Cerebellar nuclear complex (tissue), 1 donor: ENCODE data around the gene TUBGCP2.
"Not testable (repeated sequence)": the region's sequence is repeated elsewhere in the genome, so short reads cannot be mapped to it uniquely, and the experiment has no call there.

Experiments used
- DNase-seq, 2 experiments: peaks; one replicate each; lab custom pipeline; 2025; lab: John Stamatoyannopoulos, UW

TUBGCP2 gene

GRCh38 chr10:133324857-133325260, 16.2 kb upstream of the TUBGCP2 start:
- no peak for DNase-seq

DNA sequence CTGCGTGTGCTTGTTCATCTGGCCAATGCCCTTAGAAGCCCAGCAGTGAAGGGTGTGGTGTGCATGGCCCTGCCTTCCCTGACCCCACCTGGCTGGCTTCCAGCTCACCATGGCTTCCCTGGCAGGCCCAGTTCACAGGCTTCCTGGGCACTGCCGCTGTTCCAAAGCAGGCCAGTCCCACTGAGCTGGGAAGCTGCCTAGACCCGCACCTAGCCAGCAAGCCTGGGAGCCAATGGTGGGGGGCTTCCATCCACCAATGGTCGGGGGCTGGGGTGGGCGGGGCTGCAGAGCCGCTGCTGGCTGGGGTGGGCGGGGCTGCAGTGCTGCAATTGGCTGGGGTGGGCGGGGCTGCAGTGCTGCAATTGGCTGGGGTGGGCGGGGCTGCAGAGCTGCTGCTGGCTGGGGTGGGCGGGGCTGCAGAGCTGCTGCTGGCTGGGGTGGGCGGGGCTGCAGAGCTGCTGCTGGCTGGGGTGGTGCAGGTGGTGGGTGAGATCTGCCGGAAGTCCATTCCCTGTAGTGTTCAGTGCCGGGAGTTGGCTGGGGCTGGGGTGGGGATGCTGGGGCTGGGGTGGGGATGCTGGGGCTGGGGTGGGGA, 15.6 kb upstream of the TUBGCP2 start:
- DNase-seq, result no peak

- not testable (repeated sequence) for DNase-seq
Observed at GRCh38 chr10:133322064-133322709, 13.5 kb upstream of the TUBGCP2 start.

DNA sequence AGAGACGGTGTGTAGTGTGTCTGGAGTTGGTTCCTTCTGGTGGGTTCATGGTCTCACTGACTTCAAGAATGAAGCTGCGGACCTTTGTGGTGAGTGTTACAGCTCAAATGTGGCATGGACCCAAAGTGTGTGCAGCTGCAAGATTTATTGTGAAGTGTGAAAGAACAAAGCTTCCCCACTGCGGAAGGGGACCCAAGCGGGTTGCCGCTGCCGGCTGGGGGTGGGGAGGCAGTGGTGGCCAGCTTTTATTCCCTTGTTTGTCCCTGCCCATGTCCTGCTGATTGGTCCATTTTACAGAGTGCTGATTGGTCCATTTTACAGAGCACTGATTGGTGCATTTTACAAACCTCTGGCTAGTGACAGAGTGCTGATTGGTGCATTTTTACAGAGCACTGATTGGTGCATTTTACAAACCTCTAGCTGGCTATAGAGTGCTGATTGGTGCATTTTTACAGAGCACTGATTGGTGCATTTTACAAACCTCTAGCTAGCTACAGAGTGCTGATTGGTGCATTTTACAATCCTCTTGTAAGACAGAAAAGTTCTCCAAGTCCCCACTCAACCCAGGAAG, 12.3 kb upstream of the TUBGCP2 start:
- not testable (repeated sequence) for DNase-seq

DNA sequence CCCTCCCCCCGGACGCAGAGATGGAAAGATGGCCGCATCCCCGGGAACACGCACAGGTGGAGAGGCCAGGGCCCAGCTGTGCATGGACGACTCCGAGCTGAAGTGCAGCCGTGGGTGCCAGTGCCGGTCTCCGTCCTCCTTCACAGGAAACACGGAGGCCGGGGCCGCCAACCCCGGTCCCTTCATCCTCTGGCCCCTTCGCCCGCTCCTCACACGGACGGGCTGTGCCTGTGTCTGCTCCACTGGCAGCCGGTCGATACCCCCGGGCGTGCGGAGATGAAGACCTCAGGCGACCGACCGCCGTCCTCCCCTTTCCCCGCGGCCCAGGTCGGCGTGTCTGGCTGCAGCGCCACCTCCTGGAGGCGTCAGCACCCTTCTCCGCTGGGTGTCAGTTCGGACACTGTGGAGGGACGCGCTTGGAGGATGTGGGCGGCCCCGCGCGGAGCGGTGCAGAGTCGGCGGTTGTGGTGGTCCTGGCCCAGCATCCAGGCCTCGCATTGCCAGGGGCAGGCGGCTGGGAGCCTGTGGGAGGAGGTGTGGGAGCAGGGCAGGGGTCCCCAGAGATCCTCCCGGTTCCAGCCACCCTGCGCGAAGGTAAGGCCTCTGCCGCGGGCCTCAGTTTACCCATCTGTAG, 9.9 kb upstream of the TUBGCP2 start:
- DNase-seq, result no peak

- DNase-seq, result no peak
Observed at GRCh38 chr10:133316732-133317131, 8.1 kb upstream of the TUBGCP2 start.

- DNase-seq, result no peak
Observed at GRCh38 chr10:133316266-133316665, 7.6 kb upstream of the TUBGCP2 start.

GRCh38 chr10:133315847-133316246, 7.2 kb upstream of the TUBGCP2 start:
- DNase-seq, result no peak

DNA sequence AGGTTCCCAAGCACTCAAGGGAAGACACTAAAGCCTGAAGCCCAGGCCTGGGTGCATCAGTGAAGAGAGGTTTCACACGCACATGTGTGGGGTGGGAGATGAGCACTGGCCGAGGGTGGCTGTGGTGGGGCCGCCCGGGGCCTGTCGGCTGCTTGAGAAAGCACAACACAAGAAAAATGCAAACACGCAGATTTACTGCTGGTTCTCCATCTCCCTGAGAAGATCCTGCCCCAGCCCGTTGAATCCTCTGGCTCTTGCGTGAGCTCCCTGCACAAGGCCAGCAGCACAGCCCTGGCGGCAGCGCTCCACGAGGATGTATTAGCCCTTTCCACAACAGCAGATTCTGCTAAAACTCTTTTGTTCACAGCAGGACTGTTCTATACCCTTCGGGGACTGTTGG, 6.2 kb upstream of the TUBGCP2 start:
- DNase-seq, result no peak

- no peak for DNase-seq
Observed at GRCh38 chr10:133313192-133313591, 4.5 kb upstream of the TUBGCP2 start.

GRCh38 chr10:133312769-133313145, 4.1 kb upstream of the TUBGCP2 start:
- DNase-seq, result no peak

GRCh38 chr10:133312016-133312768, 3.5 kb upstream of the TUBGCP2 start:
- no peak for DNase-seq

DNA sequence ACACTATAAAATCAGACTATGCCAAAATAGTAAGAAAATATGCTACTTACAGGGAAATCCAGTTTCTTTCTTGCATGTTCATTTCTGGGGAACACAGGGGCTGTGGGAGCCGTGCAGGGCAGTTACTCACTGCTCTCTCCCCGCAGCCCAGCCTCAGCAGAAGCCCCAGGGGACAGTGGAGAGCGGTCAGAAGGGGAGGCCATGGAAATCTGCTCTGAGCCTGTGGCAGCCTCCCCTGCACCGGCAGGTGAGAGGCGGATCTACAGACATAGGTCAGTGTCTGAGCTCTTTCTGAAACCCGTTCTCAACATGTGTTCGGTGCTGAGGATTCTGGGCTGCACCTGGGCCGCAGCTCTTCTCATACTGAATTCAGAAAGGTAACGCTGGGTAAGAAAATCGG, 2.9 kb upstream of the TUBGCP2 start:
- no peak for DNase-seq

GRCh38 chr10:133310789-133311188, 2.1 kb upstream of the TUBGCP2 start:
- DNase-seq, result no peak

- DNase-seq, result no peak
Observed at GRCh38 chr10:133310399-133310755, 1.7 kb upstream of the TUBGCP2 start.

DNA sequence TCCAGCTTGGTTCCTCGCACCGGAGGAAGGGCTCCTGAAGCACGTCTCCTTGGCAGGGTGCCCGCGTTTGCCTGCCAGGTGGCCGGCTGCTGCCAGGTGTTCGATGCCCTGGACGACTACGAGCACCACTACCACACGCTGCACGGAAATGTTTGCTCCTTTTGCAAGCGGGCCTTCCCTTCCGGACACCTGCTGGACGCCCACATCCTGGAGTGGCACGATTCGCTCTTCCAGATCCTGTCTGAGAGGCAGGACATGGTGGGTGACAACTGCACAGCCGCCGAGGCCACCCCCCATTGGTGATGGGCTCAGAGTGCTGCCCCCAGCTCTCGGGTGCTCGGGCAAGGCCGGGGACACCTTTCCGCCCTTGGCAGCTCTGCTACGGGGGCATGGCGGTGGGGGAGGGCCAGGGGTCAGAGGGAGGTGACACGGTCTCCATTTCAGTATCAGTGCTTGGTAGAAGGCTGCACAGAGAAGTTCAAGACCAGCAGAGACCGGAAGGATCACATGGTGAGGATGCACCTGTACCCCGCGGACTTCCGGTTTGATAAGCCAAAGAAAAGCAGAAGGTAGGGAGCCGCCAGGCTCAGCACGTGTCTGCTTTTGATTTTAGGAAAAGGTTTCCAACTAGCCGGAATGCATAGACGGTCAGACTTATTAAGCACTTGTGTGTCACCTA, 1.2 kb upstream of the TUBGCP2 start:
- DNase-seq, result no peak

DNA sequence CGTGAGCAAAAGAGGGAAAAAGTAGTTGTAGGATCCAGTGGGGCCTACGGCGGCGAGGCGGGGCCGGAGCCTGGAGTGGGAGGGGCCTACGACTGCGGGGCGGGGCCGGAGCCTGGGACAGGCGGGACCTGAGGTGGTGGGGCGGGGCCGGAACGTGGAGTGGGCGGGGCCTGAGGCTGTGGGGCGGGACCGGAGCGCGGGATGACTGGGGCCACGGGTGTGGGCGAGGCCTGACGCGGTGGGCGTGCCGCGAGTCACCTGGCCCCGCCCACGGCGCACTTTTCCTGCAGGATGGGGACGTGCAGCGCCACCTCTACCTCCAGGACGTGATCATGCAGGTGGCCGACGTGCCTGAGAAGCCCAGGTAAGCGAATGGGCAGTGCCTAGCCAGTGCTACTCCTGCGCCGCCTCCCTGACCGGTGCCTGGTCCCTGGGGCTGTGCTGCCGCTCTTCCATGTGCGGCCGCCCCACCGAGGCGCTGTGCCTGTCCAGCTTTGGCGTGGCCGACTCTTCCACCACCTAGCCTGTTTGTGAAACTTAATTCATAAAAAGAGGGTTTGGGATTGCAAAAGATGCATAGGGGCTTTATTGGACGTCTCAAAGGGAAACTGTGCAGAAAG, 538 bp upstream of the TUBGCP2 start:
- peak; percentile 23 to 61 for DNase-seq

DNA sequence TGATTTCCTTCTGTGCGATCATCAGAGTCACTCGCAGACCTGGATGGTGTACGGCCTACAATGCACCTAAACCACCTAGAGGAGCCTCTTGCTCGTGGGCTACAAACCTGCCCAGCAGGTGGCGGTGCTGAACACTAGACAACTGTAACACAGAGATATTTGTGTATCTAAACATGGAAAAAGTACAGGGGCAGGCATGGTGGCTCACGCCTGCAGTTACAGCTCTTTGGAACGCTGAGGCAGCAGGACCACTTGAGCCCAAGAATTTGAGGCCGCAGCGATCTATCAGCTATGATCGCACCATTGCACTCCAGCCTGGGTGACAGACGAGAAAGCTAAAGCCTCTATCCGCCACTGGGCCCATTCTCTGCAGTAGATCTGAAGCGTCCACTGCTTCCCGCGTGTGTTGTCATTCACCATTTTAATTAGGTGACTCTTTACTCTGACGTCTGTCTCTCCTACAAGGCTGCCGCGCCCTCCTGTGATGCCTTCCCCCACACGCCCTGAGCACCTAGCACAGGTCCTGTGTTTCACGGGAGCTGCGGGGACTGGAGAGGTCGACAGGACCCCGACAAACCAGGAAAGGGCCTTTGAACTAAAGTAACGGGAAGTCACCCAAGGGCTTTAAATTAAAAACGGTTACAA, 774 bp downstream of the TUBGCP2 start:
- DNase-seq, result no peak

- no peak for DNase-seq
Observed at GRCh38 chr10:133306941-133307379, 1.7 kb downstream of the TUBGCP2 start.

- no peak for DNase-seq
Observed at GRCh38 chr10:133306097-133306476, 2.6 kb downstream of the TUBGCP2 start.

DNA sequence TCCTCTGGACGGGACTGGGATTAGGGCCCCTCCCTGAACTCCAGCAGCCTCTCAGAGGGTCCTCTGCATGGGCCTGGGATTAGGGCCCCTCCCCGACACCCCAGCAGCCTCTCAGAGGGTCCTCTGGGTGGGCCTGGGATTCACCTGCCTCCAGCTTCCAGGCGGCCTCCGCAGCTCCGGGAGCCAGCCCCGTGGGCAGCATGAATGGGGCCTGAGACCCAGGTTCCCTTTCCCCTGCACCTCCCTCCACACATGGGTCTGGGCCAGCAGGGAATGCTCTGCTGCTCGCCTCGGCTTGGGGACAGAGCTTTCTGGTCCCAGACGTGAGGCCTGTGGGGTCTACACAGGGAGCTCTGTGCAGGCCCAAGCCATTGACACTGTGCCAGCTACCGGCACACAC, 5.5 kb downstream of the TUBGCP2 start:
- no peak for DNase-seq
